ENCODE data around the gene NOTUM. TPM values are rescaled to one million over a fixed set of nuclear protein-coding genes. Genes with fewer than 3 reads are reported as not detected.

Gene NOTUM
- total and polyA plus RNA-seq, 4 donors = 0.19 to 5.4 (median 1.6) TPM

- Histone ChIP-seq H3K27ac (ENCODE audit: low read depth in 1 of 2, low read length in 2 of 2) (no peak overlapping the region), H3K36me3 (ENCODE audit: control insufficient read depth in 4 of 4, insufficient read depth in 3 of 4, low read depth in 1 of 4, low read length in 3 of 4) (no peaks in the 10 kb centered on the region), H3K27me3 (ENCODE audit: control insufficient read depth in 4 of 4, insufficient read depth in 4 of 4, low read length in 3 of 4) (no peaks in the 10 kb centered on the region), H3K4me3 (ENCODE audit: low read depth in 1 of 3, low read length in 3 of 3) (no peak overlapping the region), H3K9me3 (ENCODE audit: control insufficient read depth in 4 of 4, low read length in 3 of 4) (no peaks in the 10 kb centered on the region), H3K9ac (ENCODE audit: low read depth in 1 of 2, low read length in 2 of 2) (no peak overlapping the region), H3K4me1 (ENCODE audit: control insufficient read depth in 4 of 4, insufficient read depth in 4 of 4, low read length in 3 of 4) (peaks cover 8 to 16% (median 11%) of the 10 kb centered on the region in 4 donors)
- DNase-seq (ENCODE audit: low spot score) = no peak
- WGBS = 93% methylated on average over 23 of the region's 23 CpGs
- TF ChIP-seq GABPA (IDR thresholded peaks at IDR 0.05 in 1 of 2, conservative IDR thresholded peaks at IDR 0.05 in 1 of 2) (no peak), FOXA2 (IDR thresholded peaks at IDR 0.05) (no peak), TAF1 (conservative IDR thresholded peaks at IDR 0.05) (no peak), REST (IDR thresholded peaks at IDR 0.05) (no peak), ATF3 (IDR thresholded peaks at IDR 0.05) (no peak), SP1 (IDR thresholded peaks at IDR 0.05) (no peak), FOXA1 (IDR thresholded peaks at IDR 0.05) (no peak), YY1 (IDR thresholded peaks at IDR 0.05) (no peak), RXRA (IDR thresholded peaks at IDR 0.05) (no peak), HNF4G (IDR thresholded peaks at IDR 0.05) (no peak), HNF4A (conservative IDR thresholded peaks at IDR 0.05) (no peak)
Observed at GRCh38 chr17:81934098-81934757, 26.8 kb downstream of the NOTUM start.

- H3K4me3 ChIP-seq (ENCODE audit: low read depth in 1 of 3, low read length in 3 of 3) = no peak overlapping the region
- no peaks in the 10 kb centered on the region for H3K27me3 ChIP-seq (ENCODE audit: control insufficient read depth in 4 of 4, insufficient read depth in 4 of 4, low read length in 3 of 4)
- TF ChIP-seq MAX (IDR thresholded peaks at IDR 0.05) = no peak
- TF ChIP-seq HNF4G (IDR thresholded peaks at IDR 0.05) = no peak
- TF ChIP-seq ATF3 (IDR thresholded peaks at IDR 0.05) = no peak
- TF ChIP-seq JUND (IDR thresholded peaks at IDR 0.05) = no peak
- TF ChIP-seq EGR1 (IDR thresholded peaks at IDR 0.05; ENCODE audit: low read depth in 2 of 2) = no peak
- 93% methylated on average over 14 of the region's 14 CpGs for WGBS
- no peak for DNase-seq (ENCODE audit: low spot score)
- H3K27ac ChIP-seq (ENCODE audit: low read depth in 1 of 2, low read length in 2 of 2) = no peak overlapping the region
- H3K4me1 ChIP-seq (ENCODE audit: control insufficient read depth in 4 of 4, insufficient read depth in 4 of 4, low read length in 3 of 4) = peaks cover 8 to 25% (median 13%) of the 10 kb centered on the region in 4 donors
- H3K36me3 ChIP-seq (ENCODE audit: control insufficient read depth in 4 of 4, insufficient read depth in 3 of 4, low read depth in 1 of 4, low read length in 3 of 4) = no peaks in the 10 kb centered on the region
- H3K9ac ChIP-seq (ENCODE audit: low read depth in 1 of 2, low read length in 2 of 2) = no peak overlapping the region
- H3K9me3 ChIP-seq (ENCODE audit: control insufficient read depth in 4 of 4, low read length in 3 of 4) = no peaks in the 10 kb centered on the region
Observed at GRCh38 chr17:81933178-81933699, 27.7 kb downstream of the NOTUM start.

Measured in liver (tissue), 9 donors.